KBM-7 (cell line): ENCODE measurements around the gene ZNF287.
"Not testable (repeated sequence)": the region's sequence is repeated elsewhere in the genome, so short reads cannot be mapped to it uniquely, and the experiment has no call there.

Source experiments
- DNase-seq: peaks from one replicate; pipeline ENCODE4 v3.0.0-alpha.2; 2015
- in situ Hi-C: fragments of 300-500 bp; cut with MboI; formaldehyde crosslinking; loops from 2 replicates; pipeline ENCODE4 v1.14.3; 2020; ENCODE audit warnings: low sequenced_read_pairs, low pct_unique_long_range_greater_than_20kb, mixed read lengths

Gene ZNF287

DNA sequence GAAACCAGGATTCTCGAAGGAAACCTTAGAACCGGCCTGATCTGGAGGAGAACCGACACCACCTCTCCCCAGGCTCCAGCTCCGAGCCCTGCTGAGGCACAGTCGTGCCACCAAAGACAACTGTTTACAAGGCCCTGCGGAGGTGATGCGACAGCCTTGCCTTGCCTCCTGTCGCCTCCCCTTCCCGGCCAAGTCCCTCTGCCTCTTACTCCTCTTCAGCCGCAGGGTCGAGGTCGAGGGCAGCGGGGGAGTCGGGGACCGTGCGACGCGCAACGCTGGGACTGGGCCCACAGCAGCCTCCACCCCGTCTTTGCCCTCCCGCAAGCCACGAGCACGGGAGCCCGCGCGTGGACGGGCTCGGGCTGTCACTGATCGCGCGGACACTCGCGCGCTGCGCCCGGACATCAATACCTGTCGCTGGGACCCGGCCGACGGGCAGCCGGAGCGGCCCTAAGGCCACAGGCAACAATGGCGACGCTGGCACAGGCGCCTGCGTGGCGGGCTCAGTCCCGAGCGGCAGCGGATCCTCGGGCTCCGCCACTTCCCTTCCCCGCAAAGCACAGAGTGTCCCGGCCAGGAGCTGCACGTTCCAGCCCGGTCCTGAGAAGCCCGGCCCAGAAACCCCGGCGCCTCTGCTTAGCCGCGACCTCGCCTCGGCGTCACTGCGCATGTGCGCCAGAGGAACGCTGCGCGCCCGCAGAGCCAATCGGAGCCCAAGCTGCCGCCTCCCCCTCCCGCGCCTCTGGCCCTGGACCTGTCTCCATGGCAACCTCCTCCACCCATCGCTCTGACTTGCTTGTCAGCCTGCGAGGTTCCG lies at the start of gene ZNF287:
Gene ZNF287, minus strand, starts transcription at position 664 of the 817 bp plus-strand sequence. CDS start 1,473 bp downstream, outside the sequence.
- in situ Hi-C loops = no loop called here
- DNase-seq = peak; percentile 84

- in situ Hi-C loops = no loop called here
- DNase-seq = no peak
Observed at GRCh38 chr17:16617481-16618060, 48.6 kb upstream of the ZNF287 start.

DNA sequence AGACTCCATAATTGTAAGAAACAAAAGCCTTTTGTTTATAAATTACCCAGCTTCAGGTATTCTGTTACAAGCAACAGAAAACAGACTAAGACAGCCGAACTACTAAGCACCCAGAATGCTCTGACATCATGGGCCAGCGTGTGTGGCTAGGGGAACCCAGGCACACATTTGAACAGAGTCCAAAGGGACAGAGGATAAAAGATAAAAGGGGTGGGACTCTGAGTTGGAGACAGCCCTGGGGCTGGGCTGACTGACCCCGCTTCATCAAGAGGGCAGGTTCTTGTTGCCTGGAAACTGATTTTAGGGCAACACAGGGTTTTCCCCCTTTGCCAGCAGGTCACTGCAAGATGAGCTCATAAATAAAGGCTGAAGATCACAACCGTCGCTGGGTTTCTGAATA lies 30.5 kb upstream of the ZNF287 start:
- in situ Hi-C loops = no loop called here
- DNase-seq = no peak

DNA sequence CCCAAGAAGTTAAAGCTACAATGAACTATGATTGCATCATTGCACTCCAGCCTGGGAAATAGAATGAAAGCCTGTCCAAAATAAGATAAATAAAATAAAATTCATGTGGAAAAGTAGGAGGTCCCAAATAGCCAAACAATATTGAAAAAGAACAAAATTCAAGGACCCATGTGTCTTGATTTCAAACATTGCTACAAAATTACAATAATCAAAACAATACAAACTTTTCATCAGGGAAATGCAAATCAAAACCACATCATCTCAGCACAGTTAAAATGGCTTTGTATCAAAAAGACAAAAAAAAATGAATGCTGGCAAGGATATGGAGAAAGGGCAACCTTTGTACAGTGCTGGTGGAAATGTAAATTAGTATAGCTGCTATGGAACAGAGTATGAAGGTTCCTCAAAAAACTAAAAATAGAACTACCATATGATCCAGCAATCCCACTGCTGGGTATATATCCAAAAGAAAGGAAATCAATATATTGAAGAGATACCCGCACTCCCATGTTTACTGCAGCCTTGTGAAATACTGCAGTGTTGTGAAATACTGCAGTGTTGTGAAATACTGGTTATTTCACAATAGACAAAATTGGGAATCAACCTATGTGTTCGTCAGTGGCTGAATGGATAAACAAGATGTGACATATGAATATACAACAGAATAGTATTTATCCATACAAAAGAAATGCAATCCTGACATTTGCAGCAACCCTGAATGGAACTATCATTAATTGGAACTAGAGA lies 24.5 kb upstream of the ZNF287 start:
- DNase-seq = no peak
- in situ Hi-C loops = no loop called here

GRCh38 chr17:16589097-16589969 lies 20.3 kb upstream of the ZNF287 start:
- DNase-seq = peak; percentile 93
- in situ Hi-C loops = no loop called here

- DNase-seq = peak; percentile 31
- in situ Hi-C loops = no loop called here
Observed at GRCh38 chr17:16585796-16586195, 16.8 kb upstream of the ZNF287 start.

GRCh38 chr17:16584273-16584995 lies 15.4 kb upstream of the ZNF287 start:
- in situ Hi-C loops = no loop called here
- DNase-seq = peak; percentile 76

DNA sequence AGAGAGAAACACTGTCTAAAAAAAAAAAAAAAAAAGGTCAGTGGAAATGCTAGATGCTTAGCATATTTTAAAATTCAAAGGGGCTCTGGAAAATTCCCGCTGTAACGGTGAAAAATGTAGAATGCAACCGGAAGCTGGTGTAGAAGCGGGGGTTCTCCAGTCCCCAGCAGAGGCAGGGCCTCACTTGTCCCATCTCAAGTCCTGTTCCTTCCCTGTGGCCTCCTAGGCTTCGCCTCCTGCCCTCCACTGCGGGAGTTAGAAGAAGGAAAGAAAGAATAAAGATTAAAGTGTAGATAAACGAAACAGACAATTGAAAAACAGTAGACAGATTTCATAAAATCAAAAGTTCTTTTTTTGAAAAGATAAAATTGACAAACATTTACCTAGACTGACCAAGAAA lies 14.8 kb upstream of the ZNF287 start:
- no peak for DNase-seq
- in situ Hi-C loops = no loop called here

DNA sequence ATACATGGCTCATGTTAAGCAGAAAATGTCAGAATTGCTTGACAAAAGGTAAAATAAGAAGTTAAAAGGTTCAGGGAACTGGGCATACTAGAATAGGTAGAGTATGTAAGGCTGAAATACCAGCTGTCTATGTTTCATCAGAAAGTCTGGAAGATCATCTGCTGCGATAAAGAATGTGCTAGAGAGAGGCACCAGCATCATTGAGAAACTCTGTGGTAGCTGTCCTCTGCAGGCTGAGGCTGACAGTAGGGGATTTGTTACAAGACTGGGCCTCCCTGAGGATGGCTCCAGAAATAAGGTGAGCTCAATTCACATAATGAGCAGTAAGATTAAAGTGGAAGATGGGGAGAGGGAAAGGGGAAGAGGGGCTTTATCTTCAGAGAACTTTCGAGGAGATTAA lies 4.5 kb upstream of the ZNF287 start:
- no peak for DNase-seq
- in situ Hi-C loops = no loop called here

GRCh38 chr17:16569358-16569712 lies 331 bp upstream of the ZNF287 start:
- in situ Hi-C loops = no loop called here
- DNase-seq = no peak

DNA sequence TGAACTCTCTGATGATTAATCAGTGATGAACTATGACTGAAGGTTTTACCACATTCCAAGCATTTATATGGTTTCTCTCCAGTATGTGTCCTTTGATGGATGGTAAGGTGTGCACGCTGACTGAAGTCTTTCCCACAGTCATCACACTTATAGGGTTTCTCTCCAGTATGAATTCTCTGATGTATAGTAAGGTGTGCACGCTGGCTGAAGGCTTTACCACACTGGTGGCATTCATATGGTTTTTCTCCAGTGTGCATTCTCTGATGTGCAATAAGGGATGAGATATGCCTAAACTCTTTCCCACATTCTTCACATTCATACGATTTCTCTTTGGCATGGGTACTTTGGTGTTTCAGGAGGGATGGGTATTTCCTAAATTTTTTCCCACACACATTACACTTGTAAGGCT lies 16.4 kb downstream of the ZNF287 start:
- no peak for DNase-seq
- in situ Hi-C loops = no loop called here

GRCh38 chr17:16551878-16552636 lies 16.9 kb downstream of the ZNF287 start:
- in situ Hi-C loops = no loop called here
- peak; percentile 6 for DNase-seq

GRCh38 chr17:16537130-16537458 lies 31.9 kb downstream of the ZNF287 start:
- no peak for DNase-seq
- in situ Hi-C loops = no loop called here

DNA sequence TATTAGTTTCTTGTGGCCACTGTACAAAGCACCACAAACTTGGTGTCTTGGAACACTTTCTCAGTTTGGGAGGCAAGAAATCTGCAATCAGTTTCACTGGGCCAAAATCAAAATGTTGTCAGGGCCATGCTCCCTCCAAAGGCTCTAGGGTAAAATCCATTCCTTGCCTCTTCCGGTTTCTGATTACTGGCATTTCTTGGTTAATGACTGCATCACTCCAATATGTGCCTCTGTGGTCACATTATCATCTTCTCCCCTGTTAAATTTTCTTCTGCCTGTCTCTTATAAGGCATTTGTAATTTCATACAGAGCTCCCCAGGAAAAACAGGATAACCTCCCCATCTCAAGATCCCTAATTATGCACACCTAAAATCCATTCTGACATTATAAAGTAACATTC lies 34.8 kb downstream of the ZNF287 start:
- in situ Hi-C loops = no loop called here
- DNase-seq = no peak

- no peak for DNase-seq
- in situ Hi-C loops = no loop called here
Observed at GRCh38 chr17:16529906-16530305, 39.1 kb downstream of the ZNF287 start.

DNA sequence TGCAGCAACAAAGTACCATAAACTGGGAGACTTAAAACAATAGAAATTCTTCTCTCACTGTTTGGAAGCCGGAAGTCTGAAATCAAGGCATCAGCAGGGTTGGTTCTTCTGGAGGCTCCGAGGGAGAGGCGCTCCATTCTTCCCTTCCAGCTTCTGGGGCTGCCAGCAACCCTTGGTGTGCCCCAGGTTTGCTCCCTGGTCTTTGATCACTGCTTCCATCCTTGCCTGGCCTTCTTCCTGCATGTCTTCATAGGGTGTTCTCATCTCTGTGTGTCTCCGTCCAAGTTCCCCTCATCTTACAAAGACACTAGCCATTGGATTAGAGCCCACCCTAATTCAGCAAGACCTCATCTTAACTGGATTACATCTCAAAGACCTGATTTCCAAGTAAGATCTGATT lies 41.7 kb downstream of the ZNF287 start:
- in situ Hi-C loops = no loop called here
- DNase-seq = no peak

DNA sequence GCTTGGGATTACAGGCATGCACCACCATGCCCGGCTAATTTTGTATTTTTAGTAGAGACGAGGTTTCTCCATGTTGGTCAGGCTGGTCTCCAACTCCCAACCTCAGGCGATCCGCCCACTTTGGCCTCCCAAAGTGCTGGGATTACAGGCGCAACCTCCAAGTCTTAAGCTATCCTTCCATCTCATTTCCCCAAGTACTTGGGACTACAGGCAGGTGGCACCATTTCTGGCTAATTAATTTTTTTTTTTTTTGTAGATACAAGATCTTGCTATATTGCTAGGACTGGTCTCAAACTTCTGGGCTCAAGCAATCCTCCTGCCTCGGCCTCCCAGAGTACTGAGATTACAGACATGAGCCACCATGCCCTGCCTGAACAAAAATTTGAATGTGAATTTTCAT lies 43.4 kb downstream of the ZNF287 start:
- in situ Hi-C loops, DNase-seq: not testable (repeated sequence)

DNA sequence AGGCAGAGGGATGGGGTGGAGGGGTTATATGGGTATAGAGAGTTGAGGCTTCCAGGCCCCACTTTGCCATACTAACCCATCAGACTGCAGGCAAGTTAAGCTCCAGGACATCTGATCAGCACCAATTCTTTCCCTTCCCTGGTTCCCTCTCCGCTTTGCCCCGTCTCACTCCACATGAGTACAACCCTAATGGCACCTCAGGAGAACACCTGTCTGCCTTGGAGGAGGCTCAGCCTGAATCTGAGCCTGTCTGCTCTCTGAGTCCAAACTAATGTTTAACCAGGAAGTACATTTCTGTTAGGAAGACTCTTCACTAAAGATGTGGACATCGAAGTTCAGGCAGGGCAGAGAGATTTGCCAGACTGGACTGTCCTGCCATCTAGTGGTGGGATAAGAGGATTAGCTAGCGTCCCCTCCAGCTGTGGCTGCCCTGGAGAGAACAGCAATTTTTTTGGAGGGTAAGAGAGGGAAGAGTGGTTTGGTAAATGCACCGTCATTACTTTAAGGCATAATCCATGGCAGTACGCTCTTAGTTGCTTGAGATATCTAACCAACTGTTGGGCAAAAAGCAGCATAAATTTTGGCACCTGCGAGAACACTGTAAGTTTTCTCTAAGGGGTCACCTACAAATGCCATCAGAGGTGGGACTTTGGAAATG lies 47.8 kb downstream of the ZNF287 start:
- in situ Hi-C loops = no loop called here
- peak; percentile 81 for DNase-seq
